GM18499 (cell line): ENCODE measurements around the gene CDC42BPB.

ENCODE experiments used
- ATAC-seq: cut with Tn5 transposase; IDR thresholded peaks from one replicate; pipeline ENCODE4 v1.9.1; 2021; ENCODE audit warnings: moderate number of reproducible peaks; ENCODE audit not compliant: insufficient read depth, unreplicated experiment

CDC42BPB gene

DNA sequence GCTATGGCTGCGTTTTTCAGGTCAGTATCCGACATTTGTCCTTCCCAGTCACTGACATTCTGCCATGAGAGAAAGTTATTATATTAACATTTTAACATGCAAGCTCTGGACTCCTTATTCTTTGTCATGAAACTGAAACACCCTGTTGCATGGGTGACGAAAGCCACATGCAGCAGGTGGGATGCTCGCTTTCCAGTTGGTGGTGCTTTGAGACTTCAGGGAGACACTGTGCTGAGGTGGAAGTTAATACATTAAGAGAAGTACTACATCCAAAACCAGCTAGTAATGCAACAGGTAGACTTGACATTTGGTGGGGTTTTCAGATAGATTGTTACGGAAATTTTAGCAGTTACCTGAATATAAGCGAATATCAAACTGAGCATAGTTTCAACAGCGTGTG, 167.7 kb downstream of the CDC42BPB start:
- no peak for ATAC-seq

DNA sequence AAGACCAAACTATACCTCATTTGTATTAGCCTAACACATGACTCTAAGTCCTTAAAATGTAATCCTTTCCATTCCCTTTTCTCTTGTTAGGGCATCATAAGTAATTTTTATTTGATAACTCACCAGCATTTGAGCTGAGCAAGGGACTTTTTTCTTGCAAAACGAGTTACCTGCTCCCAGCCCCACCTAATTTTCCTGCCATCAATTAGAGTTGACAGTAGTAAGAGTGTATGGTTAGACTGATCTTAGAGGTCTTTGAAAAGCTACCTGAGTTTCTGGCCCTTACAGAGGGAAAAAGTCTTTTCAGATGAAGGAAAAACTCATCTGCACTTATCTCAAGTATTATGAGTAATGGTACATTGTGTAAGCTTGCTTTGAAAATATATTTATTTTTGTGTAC, 168.6 kb downstream of the CDC42BPB start:
- ATAC-seq, result no peak

DNA sequence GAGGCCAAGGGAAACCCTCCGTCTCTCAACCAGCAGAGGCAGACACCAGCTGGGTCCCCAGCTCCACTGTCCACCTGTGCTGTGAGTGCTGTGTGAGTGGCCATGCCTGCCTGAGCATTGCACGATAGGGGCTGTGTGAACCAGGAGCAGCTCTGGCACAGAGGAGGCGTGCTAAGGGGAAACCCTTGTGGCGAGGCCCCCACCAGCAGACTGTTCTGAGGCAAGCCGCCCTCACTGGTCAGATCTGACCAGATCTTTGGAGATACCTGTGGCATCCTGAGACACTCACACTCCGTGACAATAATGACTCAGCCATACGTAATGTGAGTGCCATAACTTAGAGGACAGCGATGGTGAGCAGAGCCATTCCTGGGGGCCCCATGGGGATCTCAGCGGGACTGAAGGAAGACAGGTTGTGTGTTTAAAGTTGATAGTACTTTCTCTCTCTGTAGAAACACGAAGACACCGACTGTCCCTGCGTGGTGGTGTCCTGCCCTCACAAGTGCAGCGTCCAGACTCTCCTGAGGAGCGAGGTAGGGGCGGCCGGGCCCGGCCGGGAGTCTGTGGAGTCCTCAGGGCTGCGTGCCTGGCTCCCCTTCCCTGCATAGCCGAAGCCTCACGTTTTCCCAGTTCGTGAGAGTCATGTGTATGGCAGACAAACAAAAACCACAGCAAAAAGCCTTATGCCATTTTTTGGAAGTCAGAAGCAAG, 171.5 kb downstream of the CDC42BPB start:
- no peak for ATAC-seq

DNA sequence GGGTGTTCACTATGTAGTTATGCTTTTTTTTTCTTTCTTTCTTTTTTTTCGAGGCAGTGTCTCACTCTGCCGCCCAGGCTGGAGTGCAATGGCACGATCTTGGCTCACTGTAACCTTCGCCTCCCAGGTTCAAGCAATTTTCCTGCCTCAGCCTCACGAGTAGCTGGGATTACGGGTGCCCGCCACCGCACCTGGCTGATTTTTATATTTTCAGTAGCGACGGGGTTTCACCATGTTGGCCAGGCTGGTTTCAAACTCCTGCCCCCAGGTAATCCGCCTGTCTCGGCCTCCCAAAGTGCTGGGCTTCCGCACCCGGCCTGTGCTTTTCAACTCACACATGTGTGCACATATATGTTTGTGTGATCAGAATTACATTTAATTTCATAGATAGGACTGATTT, 173.8 kb downstream of the CDC42BPB start:
- no peak for ATAC-seq

DNA sequence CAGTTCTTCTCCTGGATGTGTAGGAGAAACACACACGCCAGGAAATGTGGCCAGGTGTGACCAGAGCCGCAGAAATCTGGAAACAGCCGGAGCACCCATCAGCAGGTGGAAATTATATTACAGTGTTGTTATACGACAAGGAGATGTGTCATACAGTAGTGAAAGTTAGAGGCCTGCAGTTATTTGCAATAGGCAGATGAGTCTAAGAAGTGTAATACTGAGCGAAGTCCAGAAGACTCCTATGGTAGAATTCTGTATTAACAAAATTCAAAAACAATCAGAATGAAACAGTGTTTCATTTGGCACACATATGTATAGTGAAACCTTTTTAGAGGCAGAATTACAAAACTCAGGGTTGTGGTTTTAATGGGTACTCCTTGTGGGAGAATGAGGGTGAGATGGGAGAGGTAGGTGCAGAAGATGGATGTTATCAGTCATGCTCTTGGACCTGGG, 174.2 kb downstream of the CDC42BPB start:
- ATAC-seq, result no peak
